GM12892 (cell line): ENCODE measurements around the gene JAK2.

ENCODE experiments used
- DNase-seq: peaks from one replicate; pipeline ENCODE4 v3.0.0; 2011; ENCODE audit not compliant: insufficient read length
- FAIRE-seq: peaks from 2 replicates; lab custom pipeline; 2011; peaks lifted over from hg19 to GRCh38; lab: Jason Lieb, UNC
- POLR2A ChIP-seq: IDR thresholded peaks from 2 replicates; pipeline ENCODE4 v1.6.1; 2011; ENCODE audit warnings: low read depth, low read length, control low read depth
- POLR2AphosphoS5 ChIP-seq: IDR thresholded peaks from 2 replicates; pipeline ENCODE4 v1.6.1; 2011; ENCODE audit warnings: low read depth, low read length, control low read depth
- TAF1 ChIP-seq: IDR thresholded peaks from 2 replicates; pipeline ENCODE4 v1.6.1; 2011; ENCODE audit warnings: low read depth, mild to moderate bottlenecking, control low read depth, low read length, borderline replicate concordance

The JAK2 gene

GRCh38 chr9:5113523-5113922, 128.5 kb downstream of the JAK2 start:
- TF ChIP-seq TAF1 (no peak), POLR2AphosphoS5 (no peak), POLR2A (no peak)
- DNase-seq = no peak
- no peak for FAIRE-seq

DNA sequence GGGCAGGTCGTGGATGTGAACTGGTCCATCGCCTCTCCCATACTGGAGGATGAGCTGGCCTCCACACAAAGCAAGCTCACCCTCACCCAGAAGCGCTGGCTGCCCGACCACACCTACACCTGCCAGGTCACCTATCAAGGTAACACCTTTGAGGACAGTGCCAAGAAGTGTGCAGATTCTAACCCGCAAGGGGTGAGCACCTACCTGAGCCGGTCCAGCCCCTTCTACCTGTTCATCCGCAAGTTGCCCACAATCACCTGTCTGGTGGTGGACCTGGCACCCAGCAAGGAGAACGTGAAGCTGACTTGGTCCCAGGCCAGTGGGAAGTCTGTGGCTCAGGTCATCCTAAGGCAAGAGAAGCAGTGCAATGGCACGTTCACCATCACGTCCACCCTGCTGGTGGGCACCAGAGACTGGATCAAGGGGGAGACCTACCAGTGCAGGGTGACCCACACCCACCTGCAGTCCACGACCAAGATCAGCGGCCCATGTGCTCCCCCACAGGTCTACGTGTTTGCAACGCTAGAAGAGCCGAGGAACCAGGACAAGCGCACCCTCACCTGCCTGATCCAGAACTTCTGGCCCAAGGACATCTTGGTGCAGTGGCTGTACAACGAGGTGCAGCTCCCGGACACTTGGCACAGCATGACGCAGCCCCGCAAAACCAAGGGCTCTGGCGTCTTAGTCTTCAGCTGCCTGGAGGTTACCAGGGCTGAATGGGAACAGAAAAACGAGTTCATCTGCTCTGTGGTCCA, 129.1 kb downstream of the JAK2 start:
- DNase-seq (no peak), FAIRE-seq (no peak)
- TF ChIP-seq POLR2AphosphoS5 (no peak), POLR2A (no peak), TAF1 (no peak)

DNA sequence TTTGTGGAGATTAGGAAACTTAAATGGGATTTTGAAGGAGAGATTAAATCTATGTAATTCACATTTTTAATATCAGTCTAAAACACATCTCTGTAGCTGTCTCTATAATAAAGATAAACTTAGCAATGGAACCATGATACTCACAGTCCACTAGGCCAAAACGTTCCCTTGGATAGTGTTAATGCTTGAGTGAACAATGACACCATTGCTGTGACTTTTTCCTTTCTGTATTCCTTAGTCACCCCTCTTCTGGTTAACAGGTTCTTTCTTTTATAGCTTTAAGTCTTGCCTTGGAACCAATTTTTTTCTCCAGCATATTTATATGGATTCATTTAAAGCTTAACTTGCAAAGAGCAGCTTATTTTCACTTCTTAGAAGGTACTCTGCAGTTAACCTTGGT, 137.0 kb downstream of the JAK2 start:
- TF ChIP-seq POLR2A (no peak), TAF1 (no peak), POLR2AphosphoS5 (no peak)
- no peak for FAIRE-seq
- DNase-seq = no peak

DNA sequence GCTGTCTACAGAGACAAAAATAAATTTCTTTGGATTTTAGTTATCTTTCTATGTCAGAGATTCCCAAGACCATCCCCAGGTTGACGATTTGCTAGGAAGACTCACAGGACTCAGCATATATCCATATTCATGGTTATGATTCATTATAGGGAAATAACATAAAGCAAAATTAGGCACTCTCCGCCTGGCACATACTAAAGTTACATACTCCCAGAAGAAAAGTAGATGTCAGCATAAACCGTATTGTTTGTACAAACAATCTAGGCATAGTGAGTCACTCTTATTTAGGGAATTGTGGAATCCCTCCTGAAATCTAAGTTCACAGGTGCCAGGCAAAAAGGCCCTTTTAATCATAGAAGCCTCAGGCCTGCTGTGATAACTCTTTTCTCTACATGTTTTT, 137.4 kb downstream of the JAK2 start:
- no peak for TF ChIP-seq TAF1
- TF ChIP-seq POLR2A = no peak
- TF ChIP-seq POLR2AphosphoS5 = no peak
- DNase-seq (no peak), FAIRE-seq (no peak)

- TF ChIP-seq POLR2A = no peak
- TF ChIP-seq TAF1 = no peak
- TF ChIP-seq POLR2AphosphoS5 = no peak
- FAIRE-seq (no peak), DNase-seq (no peak)
These were observed 155.1 kb downstream of the JAK2 start for GRCh38 chr9:5140151-5140550.

GRCh38 chr9:5144217-5144616, 159.1 kb downstream of the JAK2 start:
- no peak for DNase-seq
- TF ChIP-seq TAF1 (no peak), POLR2A (no peak), POLR2AphosphoS5 (no peak)
- FAIRE-seq = no peak

GRCh38 chr9:5146241-5146640, 161.2 kb downstream of the JAK2 start:
- FAIRE-seq (no peak), DNase-seq (no peak)
- TF ChIP-seq POLR2AphosphoS5 = no peak
- no peak for TF ChIP-seq POLR2A
- TF ChIP-seq TAF1 = no peak
